Measurements from ENCODE around the gene RAD9A. TPM values are rescaled to one million over a fixed set of nuclear protein-coding genes. Genes with fewer than 3 reads are reported as not detected.

The RAD9A gene
- total and polyA plus RNA-seq, 9 of the 15 experiments (the other 6 are each of a cell fraction or from before 2014, with no cell fraction given): 1.4 to 41.2 (median 16.1) TPM

GRCh38 chr11:67347964-67348749 lies 43.6 kb upstream of the RAD9A start (continued):
- 0 out of 2 replicates have a peak, but pooled peaks have one; percentile 64 for TF ChIP-seq TSHZ1 (CRISPR knock-in tag; IDR thresholded peaks at IDR 0.05)
- peak; percentile 91 for TF ChIP-seq SMARCA4 (IDR thresholded peaks at IDR 0.05)
- TF ChIP-seq MCM3 (IDR thresholded peaks at IDR 0.05): no peak
- peak; percentile 78; the same call in 1 of the 2 replicates for TF ChIP-seq PYGO2 (tag; IDR thresholded peaks at IDR 0.05)
- TF ChIP-seq ZNF165 (CRISPR knock-in tag; IDR thresholded peaks at IDR 0.05; ENCODE audit: borderline replicate concordance): no peak
- TF ChIP-seq SMARCE1 (IDR thresholded peaks at IDR 0.05): peak; percentile 94
- peak; percentile 87 for TF ChIP-seq FOXJ2 (tag; IDR thresholded peaks at IDR 0.05)
- TF ChIP-seq SMAD3 (CRISPR knock-in tag; conservative IDR thresholded peaks at IDR 0.05): peak; percentile 69; the same call in 1 of the 2 replicates
- TF ChIP-seq ARID3A (IDR thresholded peaks at IDR 0.05; ENCODE audit: borderline replicate concordance, low read depth, low read length): 0 out of 2 replicates have a peak, but pooled peaks have one; percentile 17
- peak; percentile 43; the same call in 1 of the 2 replicates for TF ChIP-seq BCOR (IDR thresholded peaks at IDR 0.05)
- peak; percentile 97 for TF ChIP-seq ZNF766 (CRISPR knock-in tag; conservative IDR thresholded peaks at IDR 0.05)
- peak; percentile 99 for TF ChIP-seq KLF16 (IDR thresholded peaks at IDR 0.05)
- peak; percentile 81; the same call in 1 of the 2 replicates for TF ChIP-seq BCL6 (CRISPR knock-in tag; IDR thresholded peaks at IDR 0.05)
- no peak for TF ChIP-seq RBFOX2 (IDR thresholded peaks at IDR 0.05; ENCODE audit: low read depth, low read length)
- 0 out of 2 replicates have a peak, but pooled peaks have one; percentile 50 for TF ChIP-seq TOE1 (IDR thresholded peaks at IDR 0.05; ENCODE audit: borderline replicate concordance)
- TF ChIP-seq TOE1 (CRISPR knock-in tag; IDR thresholded peaks at IDR 0.05; ENCODE audit: borderline replicate concordance, low read depth): no peak
- no peak for TF ChIP-seq PCBP2 (IDR thresholded peaks at IDR 0.05; ENCODE audit: low read depth, low read length, poor library complexity, severe bottlenecking)
- TF ChIP-seq ZNF583 (CRISPR knock-in tag; IDR thresholded peaks at IDR 0.05): peak; percentile 82; the same call in 1 of the 2 replicates
- TF ChIP-seq CBFB (CRISPR knock-in tag; IDR thresholded peaks at IDR 0.05): no peak
- peak; percentile 96 to 98 for TF ChIP-seq TRIM24 (IDR thresholded peaks at IDR 0.05)
- 0 out of 4 replicates have a peak, but pooled peaks of 1 of the 2 experiments have one; percentile 17 for TF ChIP-seq NRF1 (conservative IDR thresholded peaks at IDR 0.05 in 1 of 2, IDR thresholded peaks at IDR 0.05 in 1 of 2)
- peak; percentile 79; a peak in 2 of 4 replicates for TF ChIP-seq FOXK2 (conservative IDR thresholded peaks at IDR 0.05 in 1 of 2, IDR thresholded peaks at IDR 0.05 in 1 of 2; ENCODE audit: low read depth in 2 of 2)
- no peak for TF ChIP-seq SREBF1 (IDR thresholded peaks at IDR 0.05; ENCODE audit: borderline replicate concordance, low read depth, low read length)
- no peak for TF ChIP-seq MAFK (IDR thresholded peaks at IDR 0.05; ENCODE audit: low read length)
- no peak for TF ChIP-seq ATF1 (CRISPR knock-in tag; IDR thresholded peaks at IDR 0.05)
- TF ChIP-seq ATF1 (tag; IDR thresholded peaks at IDR 0.05): peak; percentile 33; the same call in 1 of the 2 replicates
